H9 (cell line): ENCODE measurements around the gene IBA57. TPM values are rescaled to one million over a fixed set of nuclear protein-coding genes. Genes with fewer than 3 reads are reported as not detected.

ENCODE experiments used
- DNase-seq: peaks from one replicate; pipeline ENCODE4 v3.0.0-alpha.2; 2017
- H2AFZ ChIP-seq: one replicate; pipeline ENCODE4 v1.6.1; 2013; ENCODE audit warnings: mild to moderate bottlenecking, low read length, control low read depth, moderate library complexity
- H2AK5ac ChIP-seq: 2 replicates; pipeline ENCODE4 v1.6.1; 2013; ENCODE audit warnings: low read length, control low read depth, mixed read lengths; ENCODE audit not compliant: insufficient read length
- H2BK120ac ChIP-seq: one replicate; pipeline ENCODE4 v1.6.1; 2013; ENCODE audit warnings: low read depth, mild to moderate bottlenecking, low read length, control low read depth, inconsistent platforms; ENCODE audit not compliant: poor library complexity, severe bottlenecking
- H2BK12ac ChIP-seq: 2 replicates; pipeline ENCODE4 v1.6.1; 2013; ENCODE audit warnings: low read length, control low read depth, mixed read lengths, low read depth; ENCODE audit not compliant: insufficient read length
- H2BK15ac ChIP-seq: 2 replicates; pipeline ENCODE4 v1.6.1; 2013; ENCODE audit warnings: low read depth, low read length, control low read depth
- H2BK20ac ChIP-seq: one replicate; pipeline ENCODE4 v1.6.1; 2013; ENCODE audit warnings: low read depth, mild to moderate bottlenecking, low read length, control low read depth, inconsistent platforms; ENCODE audit not compliant: poor library complexity, severe bottlenecking
- H2BK5ac ChIP-seq: 2 replicates; pipeline ENCODE4 v1.6.1; 2013; ENCODE audit warnings: low read length, control low read depth, mixed read lengths; ENCODE audit not compliant: insufficient read length
- H3K14ac ChIP-seq: 2 replicates; pipeline ENCODE4 v1.6.1; 2013; ENCODE audit warnings: low read length, control low read depth; ENCODE audit not compliant: insufficient read depth
- H3K18ac ChIP-seq: 2 replicates; pipeline ENCODE4 v1.6.1; 2013; ENCODE audit warnings: low read depth, mild to moderate bottlenecking, mixed read lengths, low read length, control low read depth; ENCODE audit not compliant: insufficient read length
- H3K23ac ChIP-seq: 2 replicates; pipeline ENCODE4 v1.6.1; 2013; ENCODE audit warnings: low read length, control low read depth, mixed read lengths, low read depth; ENCODE audit not compliant: insufficient read length
- H3K23me2 ChIP-seq: 2 replicates; pipeline ENCODE4 v1.6.1; 2013; ENCODE audit warnings: low read depth, mild to moderate bottlenecking, mixed read lengths, low read length, control low read depth; ENCODE audit not compliant: insufficient read length, poor library complexity, severe bottlenecking
- H3K27ac ChIP-seq: 2 replicates; pipeline ENCODE4 v1.5.1; 2013; ENCODE audit warnings: low read length, control low read depth, mixed read lengths, low read depth; ENCODE audit not compliant: insufficient read length
- H3K27me3 ChIP-seq: 2 replicates; pipeline ENCODE4 v1.6.1; 2013; ENCODE audit warnings: low read length, control low read depth, inconsistent platforms; ENCODE audit not compliant: insufficient read depth
- H3K4ac ChIP-seq: 2 replicates; pipeline ENCODE4 v1.6.1; 2013; ENCODE audit warnings: low read depth, mild to moderate bottlenecking, control low read depth, inconsistent platforms, low read length, moderate library complexity
- H3K4me1 ChIP-seq: 2 replicates; pipeline ENCODE4 v1.6.1; 2013; ENCODE audit warnings: low read length, control low read depth, inconsistent platforms; ENCODE audit not compliant: insufficient read depth
- H3K4me2 ChIP-seq: 2 replicates; pipeline ENCODE4 v1.6.1; 2013; ENCODE audit warnings: low read length, control low read depth, mixed read lengths; ENCODE audit not compliant: insufficient read length, insufficient read depth
- H3K56ac ChIP-seq: 2 replicates; pipeline ENCODE4 v1.6.1; 2013; ENCODE audit warnings: low read depth, mild to moderate bottlenecking, mixed read lengths, low read length, control low read depth; ENCODE audit not compliant: insufficient read length
- H3K79me1 ChIP-seq: 2 replicates; pipeline ENCODE4 v1.6.1; 2013; ENCODE audit warnings: low read depth, mild to moderate bottlenecking, moderate library complexity, low read length, control low read depth, inconsistent platforms; ENCODE audit not compliant: insufficient read depth, poor library complexity, severe bottlenecking
- H3K79me2 ChIP-seq: 2 replicates; pipeline ENCODE4 v1.6.1; 2013; ENCODE audit warnings: low read length, control low read depth, inconsistent platforms; ENCODE audit not compliant: insufficient read depth
- H3K9ac ChIP-seq: 2 replicates; pipeline ENCODE4 v1.6.1; 2013; ENCODE audit warnings: low read length, control low read depth, mixed read lengths; ENCODE audit not compliant: insufficient read length; ENCODE audit errors: extremely low read depth
- H3K9me3 ChIP-seq: one replicate; pipeline ENCODE4 v1.6.1; 2013; ENCODE audit warnings: low read depth, low read length, inconsistent platforms; ENCODE audit not compliant: control insufficient read depth
- H3T11ph ChIP-seq: one replicate; pipeline ENCODE4 v1.6.1; 2013; ENCODE audit warnings: mild to moderate bottlenecking, low read length, control low read depth, inconsistent platforms
- H4K20me1 ChIP-seq: one replicate; pipeline ENCODE4 v1.6.1; 2013; ENCODE audit not compliant: control insufficient read depth, insufficient read length, insufficient read depth
- H4K5ac ChIP-seq: 2 replicates; pipeline ENCODE4 v1.6.1; 2013; ENCODE audit warnings: low read depth, mild to moderate bottlenecking, mixed read lengths, low read length, control low read depth; ENCODE audit not compliant: insufficient read length
- H4K8ac ChIP-seq: replicated peaks from 2 replicates; pipeline ENCODE4 v1.6.1; 2013; ENCODE audit warnings: low read length, control low read depth, mixed read lengths, low read depth; ENCODE audit not compliant: insufficient read length
- H4K91ac ChIP-seq: 2 replicates; pipeline ENCODE4 v1.6.1; 2013; ENCODE audit warnings: low read depth, mild to moderate bottlenecking, moderate library complexity, mixed read lengths, low read length, control low read depth; ENCODE audit not compliant: insufficient read length
- H3K27ac Mint-ChIP-seq, 3 experiments: 2 replicates in 2 of 3; 3 replicates in 1 of 3; pipeline ENCODE4 v1.8.0; 2020 to 2021; ENCODE audit warnings: mixed read lengths in 3 of 3, mild to moderate bottlenecking in 1 of 3, moderate library complexity in 1 of 3
- H3K27me3 Mint-ChIP-seq: 2 replicates; pipeline ENCODE4 v1.8.0; 2021; ENCODE audit warnings: low read depth, mild to moderate bottlenecking, moderate library complexity, mixed read lengths
- H3K36me3 Mint-ChIP-seq, 3 experiments: 2 replicates in 2 of 3; 3 replicates in 1 of 3; pipeline ENCODE4 v1.8.0; 2020 to 2021; ENCODE audit warnings: low read depth in 3 of 3, mixed read lengths in 3 of 3; ENCODE audit not compliant: insufficient read depth in 1 of 3
- H3K4me1 Mint-ChIP-seq, 2 experiments: 2 replicates each; pipeline ENCODE4 v1.8.0; 2020; ENCODE audit warnings: mixed read lengths in 2 of 2
- H3K4me3 Mint-ChIP-seq, 2 experiments: 2 replicates in 1 of 2; 3 replicates in 1 of 2; pipeline ENCODE4 v1.8.0; 2020 to 2021; ENCODE audit warnings: mild to moderate bottlenecking in 2 of 2, mixed read lengths in 2 of 2, moderate library complexity in 1 of 2
- H3K9me3 Mint-ChIP-seq, 2 experiments: 2 replicates in 1 of 2; 3 replicates in 1 of 2; pipeline ENCODE4 v1.8.0; 2020; ENCODE audit warnings: mild to moderate bottlenecking in 2 of 2, mixed read lengths in 2 of 2, moderate library complexity in 1 of 2
- CTCF ChIP-seq: fragments of 200-600 bp; sonication (generic); conservative IDR thresholded peaks from 3 replicates; pipeline ENCODE4 v1.8.0; 2021; ENCODE audit warnings: antibody characterized with exemption, mild to moderate bottlenecking
- WGBS: extraction: QIAGEN DNeasy Blood & Tissue Kit; methylation state at CpG from one replicate; pipeline ENCODE4 v1.1.7; 2013; ENCODE audit warnings: missing lambda C conversion rate, low lambda C conversion rate, mixed read lengths; ENCODE audit not compliant: insufficient read length; ENCODE audit errors: extremely low coverage; 5-methylcytosine and 5-hydroxymethylcytosine counted together
- total RNA-seq: library from RNA; stranded (reverse); gene quantifications from 2 replicates; pipeline ENCODE4 v1.2.1, GENCODE V29; 2021

The IBA57 gene
- total RNA-seq, 1 experiment from 2014 or later, result 12.6 TPM

DNA sequence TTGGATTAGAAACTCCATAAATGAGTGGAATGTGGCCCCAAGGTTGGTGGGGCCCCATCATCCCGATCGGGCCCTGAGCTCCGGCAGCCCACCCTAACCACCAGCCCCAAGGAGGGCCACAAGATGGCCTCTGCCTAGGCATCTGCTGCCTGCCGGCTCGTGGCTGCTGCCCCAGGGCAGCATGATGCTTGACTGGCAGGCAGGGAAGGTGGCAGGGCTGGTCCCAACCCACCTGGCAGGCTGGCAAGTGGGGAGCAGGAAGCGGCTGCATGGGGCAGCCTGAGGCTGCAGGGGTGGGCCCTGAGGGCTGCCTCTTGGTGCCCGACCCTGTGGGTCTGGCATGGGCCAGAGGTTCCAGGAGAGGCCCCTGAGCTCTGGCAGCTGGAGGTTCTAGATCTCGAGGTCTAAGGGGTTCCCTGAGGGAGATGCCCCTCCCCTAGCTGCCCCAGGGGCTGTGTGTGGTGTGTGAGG lies 16.6 kb upstream of the IBA57 start:
- Histone ChIP-seq H3K27me3 (no peaks in the 10 kb centered on the region), H2BK15ac (no peak overlapping the region), H3K9ac (no peak overlapping the region), H4K5ac (no peak overlapping the region), H3K4me1 (no peaks in the 10 kb centered on the region), H3K79me1 (no peaks in the 10 kb centered on the region), H4K20me1 (peaks cover under 1% of the 10 kb centered on the region), H3K23ac (no peak overlapping the region), H4K91ac (no peak overlapping the region), H3K79me2 (peaks cover 3% of the 10 kb centered on the region; the same call in 1 of the 2 replicates), H3K27ac (no peak overlapping the region), H2BK5ac (no peak overlapping the region), H3K56ac (no peak overlapping the region), H3T11ph (no peak overlapping the region), H3K23me2 (no peaks in the 10 kb centered on the region), H2BK120ac (no peak overlapping the region), H4K8ac (no peak overlapping the region), H3K4ac (no peak overlapping the region), H2BK12ac (no peak overlapping the region), H2AK5ac (no peak overlapping the region), H3K9me3 (no peaks in the 10 kb centered on the region), H3K4me2 (no peak overlapping the region), H2AFZ (no peak overlapping the region), H3K18ac (no peak overlapping the region), H3K14ac (no peak overlapping the region), H2BK20ac (no peak overlapping the region)
- H3K4me1 Mint-ChIP-seq, result peaks cover 0 to 6% of the 10 kb centered on the region in 2 experiments; a peak in 2 of 4 replicates
- no peaks in the 10 kb centered on the region for H3K36me3 Mint-ChIP-seq
- no peaks in the 10 kb centered on the region for H3K27me3 Mint-ChIP-seq
- no peak for TF ChIP-seq CTCF
- H3K9me3 Mint-ChIP-seq, result no peaks in the 10 kb centered on the region
- DNase-seq, result no peak
- no peak overlapping the region for H3K4me3 Mint-ChIP-seq
- WGBS, result no CpG with 5 or more reads among the region's 8 CpGs
- no peak overlapping the region for H3K27ac Mint-ChIP-seq
